Stimulated activated memory B cell treated with anti-CD40 and anti-IgM and Interleukin-4, amounts not matched to agents 10 μg/mL and 1 μg/mL and 100 μg/mL, for 72 hours (primary cell): Measurements from ENCODE around the gene ZNF319.
"Not testable (repeated sequence)": the region's sequence is repeated elsewhere in the genome, so short reads cannot be mapped to it uniquely, and the experiment has no call there.

Experiments
- ATAC-seq: fragments of 150-1000 bp; cut with Tn5 transposase; 2 replicates; pipeline ENCODE4 v1.10.0; 2021
- H3K27ac Mint-ChIP-seq: one replicate; pipeline ENCODE4 v1.8.0; 2022; ENCODE audit warnings: mild to moderate bottlenecking, mixed read lengths
- H3K27me3 Mint-ChIP-seq: one replicate; pipeline ENCODE4 v1.8.0; 2022; ENCODE audit warnings: mixed read lengths
- H3K36me3 Mint-ChIP-seq: one replicate; pipeline ENCODE4 v1.8.0; 2022; ENCODE audit warnings: mixed read lengths
- H3K4me1 Mint-ChIP-seq: one replicate; pipeline ENCODE4 v1.8.0; 2022; ENCODE audit warnings: mixed read lengths
- H3K4me3 Mint-ChIP-seq: one replicate; pipeline ENCODE4 v1.8.0; 2022; ENCODE audit warnings: mild to moderate bottlenecking, moderate library complexity, mixed read lengths
- H3K9me3 Mint-ChIP-seq: one replicate; pipeline ENCODE4 v1.8.0; 2022; ENCODE audit warnings: mixed read lengths

The ZNF319 gene

DNA sequence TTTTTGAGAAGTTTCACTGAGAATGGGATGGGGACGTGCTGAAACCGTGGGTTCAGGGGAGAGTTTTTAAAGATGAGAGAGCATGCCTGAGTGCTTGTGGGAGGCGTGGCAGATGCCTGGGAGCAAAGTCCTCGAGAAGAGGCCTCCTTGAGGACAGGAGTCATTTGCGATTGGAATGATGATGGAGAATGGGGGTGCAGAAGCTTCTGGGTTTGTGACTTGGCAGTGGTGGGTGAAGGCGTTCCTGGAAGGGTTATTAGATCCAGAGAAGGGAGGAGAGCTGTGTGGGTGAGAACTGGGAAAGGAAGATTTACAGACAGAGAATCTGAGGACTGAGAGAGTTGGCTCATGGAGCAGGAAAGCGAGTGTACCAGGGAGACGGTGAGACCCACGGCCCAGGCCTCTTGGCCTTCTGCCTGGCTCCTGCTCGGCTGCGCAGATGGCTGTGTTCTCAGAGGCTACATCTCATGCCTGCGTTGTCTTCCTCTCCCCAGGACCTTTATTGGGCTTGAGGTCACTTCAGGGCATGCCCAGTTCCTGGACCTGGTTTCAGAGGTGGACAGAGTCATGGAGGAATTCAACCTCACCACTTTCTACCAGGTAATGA, 16.5 kb upstream of the ZNF319 start:
- Mint-ChIP-seq H3K36me3 (peaks cover 6% of the 10 kb centered on the region), H3K27me3 (no peaks in the 10 kb centered on the region), H3K27ac (no peak overlapping the region), H3K9me3 (no peaks in the 10 kb centered on the region), H3K4me3 (no peak overlapping the region), H3K4me1 (peaks cover 7% of the 10 kb centered on the region)
- ATAC-seq = no peak

DNA sequence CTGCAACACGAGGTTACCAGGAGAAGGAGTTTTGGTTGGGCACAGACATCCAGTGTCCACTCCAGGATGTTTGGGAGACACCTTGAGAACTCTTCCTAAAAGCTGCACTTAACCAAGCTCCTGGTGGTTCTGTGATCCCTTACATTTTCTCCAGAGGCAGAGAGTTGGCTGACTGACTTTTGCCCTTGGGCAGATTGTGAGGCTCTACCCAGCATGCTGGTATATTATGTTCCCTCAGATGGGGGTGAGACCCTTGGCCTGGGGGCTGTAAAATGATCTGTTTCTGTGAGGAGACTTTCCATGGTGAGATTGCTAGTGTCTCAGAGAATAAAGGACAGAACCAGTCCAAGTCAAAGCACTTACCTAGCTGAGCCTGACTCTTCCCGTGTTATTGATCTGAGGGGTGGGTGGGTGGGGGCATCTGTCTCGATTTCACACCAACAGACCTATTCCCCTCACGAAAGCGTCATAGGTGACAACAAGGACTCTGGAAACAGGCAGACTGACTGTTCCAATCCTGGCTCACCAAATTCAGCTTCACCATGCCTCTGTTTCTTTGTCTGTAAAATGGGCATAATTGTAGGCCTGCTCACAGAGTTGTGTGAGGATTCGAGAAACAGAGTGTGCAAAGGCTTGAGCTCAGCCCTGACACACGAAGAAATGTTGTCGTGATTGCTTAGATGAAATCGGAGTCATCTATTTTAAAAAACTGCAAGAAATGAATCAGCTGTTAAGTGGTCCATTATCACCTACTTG, 12.9 kb upstream of the ZNF319 start:
- Mint-ChIP-seq H3K4me3 (no peak overlapping the region), H3K9me3 (no peaks in the 10 kb centered on the region), H3K27ac (no peak overlapping the region), H3K4me1 (no peaks in the 10 kb centered on the region), H3K27me3 (no peaks in the 10 kb centered on the region), H3K36me3 (peaks cover 22% of the 10 kb centered on the region)
- no peak for ATAC-seq

- no peak for ATAC-seq
- no peak overlapping the region for H3K4me3 Mint-ChIP-seq
- H3K27ac Mint-ChIP-seq = no peak overlapping the region
- no peaks in the 10 kb centered on the region for H3K4me1 Mint-ChIP-seq
- peaks cover 22% of the 10 kb centered on the region for H3K36me3 Mint-ChIP-seq
- no peaks in the 10 kb centered on the region for H3K27me3 Mint-ChIP-seq
- no peaks in the 10 kb centered on the region for H3K9me3 Mint-ChIP-seq
Observed at GRCh38 chr16:58012481-58012880, 12.0 kb upstream of the ZNF319 start.

DNA sequence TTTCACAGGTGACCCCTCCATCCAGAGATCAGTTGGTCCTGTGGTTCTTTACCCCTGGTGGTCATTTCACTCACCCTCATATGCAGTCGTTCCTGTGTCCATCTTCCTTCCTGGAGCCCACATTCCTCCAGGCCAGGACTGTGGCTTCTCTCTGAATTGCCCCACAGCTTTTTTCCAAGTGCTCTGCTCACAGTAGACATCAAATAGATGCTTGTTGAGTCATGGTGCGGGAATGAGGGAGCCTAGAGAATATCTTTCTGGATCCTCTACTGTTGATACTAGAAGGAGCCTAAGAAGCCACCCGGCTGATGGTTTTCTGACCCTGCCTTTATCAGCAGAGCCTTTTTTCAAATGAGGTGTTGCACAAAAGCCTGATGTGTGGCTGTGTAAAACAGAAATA, 11.2 kb upstream of the ZNF319 start:
- no peak overlapping the region for H3K27ac Mint-ChIP-seq
- no peaks in the 10 kb centered on the region for H3K4me1 Mint-ChIP-seq
- ATAC-seq = no peak
- no peaks in the 10 kb centered on the region for H3K27me3 Mint-ChIP-seq
- no peak overlapping the region for H3K4me3 Mint-ChIP-seq
- H3K9me3 Mint-ChIP-seq = no peaks in the 10 kb centered on the region
- peaks cover 30% of the 10 kb centered on the region for H3K36me3 Mint-ChIP-seq

GRCh38 chr16:58010886-58011285, 10.4 kb upstream of the ZNF319 start:
- Mint-ChIP-seq H3K4me3 (no peak overlapping the region), H3K36me3 (peaks cover 38% of the 10 kb centered on the region), H3K4me1 (no peaks in the 10 kb centered on the region), H3K27me3 (no peaks in the 10 kb centered on the region), H3K9me3 (no peaks in the 10 kb centered on the region), H3K27ac (no peak overlapping the region)
- no peak for ATAC-seq

DNA sequence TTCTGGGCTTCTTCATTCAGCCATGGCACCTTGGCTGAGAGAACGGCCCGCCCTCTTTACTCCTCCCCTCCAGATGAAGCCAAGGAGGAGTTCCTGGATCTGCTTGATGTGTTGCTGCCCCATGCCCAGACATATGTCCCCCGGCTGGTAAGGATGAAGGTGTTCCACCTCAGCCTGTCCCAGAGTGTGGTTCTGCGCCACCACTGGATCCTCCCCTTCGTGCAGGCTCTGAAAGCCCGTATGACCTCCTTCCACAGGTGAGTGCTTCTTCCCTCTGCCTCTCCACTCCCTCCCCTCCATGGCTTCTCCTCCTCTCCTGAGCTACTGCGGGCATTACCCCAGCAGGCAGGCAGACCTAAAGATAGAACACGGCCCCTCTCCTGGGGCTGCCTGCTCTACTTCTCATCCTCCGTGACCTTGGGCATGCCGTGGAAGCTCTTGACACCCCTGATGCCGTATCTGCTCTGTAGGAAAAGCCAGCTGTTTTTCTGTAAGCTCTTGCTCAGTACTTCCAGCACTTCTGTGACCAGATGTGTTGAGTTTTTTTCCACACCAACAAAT, 9.5 kb upstream of the ZNF319 start:
- no peaks in the 10 kb centered on the region for H3K9me3 Mint-ChIP-seq
- no peak overlapping the region for H3K27ac Mint-ChIP-seq
- H3K27me3 Mint-ChIP-seq = no peaks in the 10 kb centered on the region
- peaks cover 4% of the 10 kb centered on the region for H3K4me1 Mint-ChIP-seq
- no peak for ATAC-seq
- no peak overlapping the region for H3K4me3 Mint-ChIP-seq
- H3K36me3 Mint-ChIP-seq = peaks cover 39% of the 10 kb centered on the region

DNA sequence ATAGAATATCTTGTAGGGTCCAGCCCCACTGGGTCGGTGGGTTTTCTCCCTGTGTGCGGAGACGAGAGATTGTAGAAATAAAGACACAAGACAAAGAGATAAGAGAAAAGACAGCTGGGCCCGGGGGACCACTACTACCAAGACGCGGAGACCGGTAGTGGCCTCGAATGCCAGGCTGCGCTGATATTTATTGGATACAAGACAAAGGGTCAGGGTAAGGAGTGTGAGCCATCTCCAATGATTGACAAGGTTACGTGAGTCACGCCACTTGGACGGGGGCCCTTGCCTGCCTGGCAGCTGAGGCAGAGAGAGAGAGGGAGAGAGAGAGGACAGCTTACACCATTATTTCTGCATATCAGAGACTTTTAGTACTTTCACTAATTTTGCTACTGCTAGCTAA, 4.3 kb upstream of the ZNF319 start:
- H3K27me3 Mint-ChIP-seq, H3K9me3 Mint-ChIP-seq, H3K4me3 Mint-ChIP-seq, ATAC-seq, H3K27ac Mint-ChIP-seq: not testable (repeated sequence)
- peaks cover 24% of the 10 kb centered on the region for H3K36me3 Mint-ChIP-seq
- H3K4me1 Mint-ChIP-seq = peaks cover 33% of the 10 kb centered on the region

GRCh38 chr16:58002936-58003335, 2.5 kb upstream of the ZNF319 start:
- no peak for ATAC-seq
- H3K4me3 Mint-ChIP-seq = no peak overlapping the region
- H3K36me3 Mint-ChIP-seq = peaks cover 24% of the 10 kb centered on the region
- peaks cover 48% of the 10 kb centered on the region for H3K4me1 Mint-ChIP-seq
- no peaks in the 10 kb centered on the region for H3K27me3 Mint-ChIP-seq
- no peak overlapping the region for H3K27ac Mint-ChIP-seq
- no peaks in the 10 kb centered on the region for H3K9me3 Mint-ChIP-seq

DNA sequence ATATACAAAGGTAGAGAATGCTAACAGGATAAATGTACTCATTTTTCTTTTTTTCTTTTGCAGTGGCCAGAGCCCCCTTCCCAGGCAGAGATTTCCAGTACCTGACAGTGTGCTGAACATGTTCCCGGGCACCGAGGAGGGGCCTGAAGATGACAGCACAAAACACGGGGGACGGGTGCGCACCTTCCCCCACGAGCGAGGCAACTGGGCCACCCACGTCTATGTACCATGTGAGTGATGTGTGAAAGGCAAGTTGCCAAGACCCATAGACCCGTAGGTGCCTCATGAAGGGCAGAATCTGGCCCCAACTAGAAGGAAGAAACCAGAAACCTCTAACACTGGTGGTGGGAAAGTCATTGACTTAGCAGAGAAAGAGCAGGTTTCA, 1.9 kb upstream of the ZNF319 start:
- peaks cover 27% of the 10 kb centered on the region for H3K36me3 Mint-ChIP-seq
- H3K27me3 Mint-ChIP-seq = no peaks in the 10 kb centered on the region
- peak overlapping the region; percentile 89 for H3K4me3 Mint-ChIP-seq
- ATAC-seq = no peak
- no peaks in the 10 kb centered on the region for H3K9me3 Mint-ChIP-seq
- H3K4me1 Mint-ChIP-seq = peaks cover 48% of the 10 kb centered on the region
- H3K27ac Mint-ChIP-seq = peak overlapping the region; percentile 78

DNA sequence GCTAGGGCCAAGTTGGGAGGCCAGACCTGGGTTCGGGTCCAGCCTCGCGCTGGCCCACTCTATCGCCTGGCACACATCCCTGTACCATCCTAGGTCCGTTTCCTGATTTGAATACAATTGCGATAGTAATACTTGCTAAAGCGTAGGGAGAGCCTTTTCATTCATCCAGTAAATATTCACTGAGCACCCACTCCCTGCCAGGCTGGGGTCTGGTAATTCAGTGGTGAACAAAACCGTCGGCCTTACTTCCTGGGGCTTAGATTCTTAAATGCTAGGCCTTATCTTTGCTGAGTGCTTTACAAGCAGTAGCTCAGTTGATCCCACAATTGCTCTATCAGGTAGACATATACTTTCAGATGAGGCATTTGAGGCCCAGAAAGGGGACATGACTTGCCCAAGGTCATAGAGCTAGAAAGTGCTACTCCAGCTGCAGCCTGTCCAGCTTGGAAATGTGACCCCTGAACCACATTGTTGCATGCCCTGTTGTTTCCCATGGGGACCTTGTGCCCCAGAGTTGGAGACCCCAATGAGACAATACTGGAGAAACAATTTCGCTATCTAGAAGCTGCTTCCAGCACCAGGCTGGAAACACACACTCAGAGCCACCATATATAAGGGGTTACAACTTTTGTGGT, 1.4 kb upstream of the ZNF319 start:
- H3K4me1 Mint-ChIP-seq = peaks cover 48% of the 10 kb centered on the region
- H3K4me3 Mint-ChIP-seq = peak overlapping the region; percentile 89
- peaks cover 27% of the 10 kb centered on the region for H3K36me3 Mint-ChIP-seq
- no peaks in the 10 kb centered on the region for H3K9me3 Mint-ChIP-seq
- peak overlapping the region; percentile 78 for H3K27ac Mint-ChIP-seq
- H3K27me3 Mint-ChIP-seq = no peaks in the 10 kb centered on the region
- no peak for ATAC-seq

- H3K36me3 Mint-ChIP-seq = peaks cover 23% of the 10 kb centered on the region
- peaks cover 50% of the 10 kb centered on the region for H3K4me1 Mint-ChIP-seq
- H3K4me3 Mint-ChIP-seq = peak within 1 kb of the TSS; percentile 89
- H3K9me3 Mint-ChIP-seq = no peaks in the 10 kb centered on the region
- H3K27ac Mint-ChIP-seq = peak within 1 kb of the TSS; percentile 78
- peak; percentile 91 for ATAC-seq
- H3K27me3 Mint-ChIP-seq = no peaks in the 10 kb centered on the region
Observed at GRCh38 chr16:58000706-58001676, 519 bp upstream of the ZNF319 start, which contains the start of gene USB1. Gene USB1, plus strand, starts transcription at chr16:58001407. Its CDS starts 77 bp downstream, at chr16:58001484.

DNA sequence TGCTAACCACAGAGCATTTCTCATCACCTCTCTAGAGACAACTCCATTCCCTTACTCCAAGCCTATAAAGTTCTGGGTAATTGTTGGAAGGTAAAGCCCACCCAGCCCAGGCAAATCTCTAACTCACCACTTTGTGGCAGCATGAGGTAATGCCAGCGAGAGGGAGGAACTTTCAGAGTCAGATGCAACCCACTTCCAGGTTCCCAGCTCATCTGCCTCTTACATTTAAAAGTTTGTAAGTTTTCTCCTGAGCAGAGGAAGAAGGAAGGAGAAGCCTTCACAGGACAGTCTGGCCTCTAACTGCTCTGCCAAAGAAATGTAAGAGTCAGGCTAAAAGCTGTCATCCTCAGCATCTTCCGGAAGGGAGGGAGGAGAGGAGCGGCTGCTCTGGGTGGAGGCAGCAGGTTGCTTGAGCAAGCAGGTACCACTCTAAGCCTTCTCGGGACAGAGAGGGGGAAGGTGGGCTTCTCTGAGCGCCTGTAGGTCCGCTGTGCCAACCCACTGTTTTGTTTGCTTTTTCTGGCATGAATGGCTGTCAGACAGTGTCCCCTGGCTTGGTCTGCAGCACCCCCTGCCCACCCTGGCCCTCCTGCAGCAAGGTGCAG, 1.0 kb downstream of the ZNF319 start:
- peaks cover 25% of the 10 kb centered on the region for H3K36me3 Mint-ChIP-seq
- no peaks in the 10 kb centered on the region for H3K9me3 Mint-ChIP-seq
- peak overlapping the region; percentile 89 for H3K4me3 Mint-ChIP-seq
- H3K27ac Mint-ChIP-seq = peak overlapping the region; percentile 2
- peaks cover 55% of the 10 kb centered on the region for H3K4me1 Mint-ChIP-seq
- no peak for ATAC-seq
- no peaks in the 10 kb centered on the region for H3K27me3 Mint-ChIP-seq

DNA sequence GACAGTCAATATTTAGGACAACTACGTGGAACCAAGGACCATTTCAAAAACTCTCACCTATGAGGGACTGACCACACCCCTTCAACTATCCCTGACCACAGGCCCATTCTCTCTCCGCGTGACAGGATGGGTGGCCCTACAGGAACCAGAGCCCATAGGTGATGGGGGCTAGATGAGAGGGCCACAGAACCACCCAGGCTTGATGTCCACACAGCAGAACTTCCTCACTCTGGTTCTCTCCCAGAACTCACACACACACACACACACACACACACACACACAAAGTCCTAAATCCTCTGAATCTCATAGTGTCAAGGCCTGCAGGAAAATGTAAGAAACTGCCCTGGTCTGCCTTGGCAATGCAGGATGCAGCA, 1.5 kb downstream of the ZNF319 start:
- Mint-ChIP-seq H3K4me1 (peaks cover 52% of the 10 kb centered on the region), H3K27ac (peak overlapping the region; percentile 2), H3K36me3 (peaks cover 21% of the 10 kb centered on the region)

GRCh38 chr16:57998486-57998885, 2.0 kb downstream of the ZNF319 start:
- H3K36me3 Mint-ChIP-seq = peaks cover 18% of the 10 kb centered on the region
- no peaks in the 10 kb centered on the region for H3K9me3 Mint-ChIP-seq
- H3K4me1 Mint-ChIP-seq = peaks cover 49% of the 10 kb centered on the region
- H3K4me3 Mint-ChIP-seq = no peak overlapping the region
- no peak overlapping the region for H3K27ac Mint-ChIP-seq
- ATAC-seq = no peak
- H3K27me3 Mint-ChIP-seq = no peaks in the 10 kb centered on the region

More for the DNA sequence above, 1.5 kb downstream of the ZNF319 start:
- peak overlapping the region; percentile 89 for H3K4me3 Mint-ChIP-seq
- no peaks in the 10 kb centered on the region for H3K27me3 Mint-ChIP-seq
- no peak for ATAC-seq
- no peaks in the 10 kb centered on the region for H3K9me3 Mint-ChIP-seq
